ENCODE data around the gene YIF1B. TPM values are rescaled to one million over a fixed set of nuclear protein-coding genes. Genes with fewer than 3 reads are reported as not detected.

Gene YIF1B
- total RNA-seq, 3 donors from 2014 or later: 21.4 to 31.5 (median 23.9) TPM

- DNase-seq (peak; percentile 86 to 89 (median 88)), ATAC-seq (peak; percentile 56)
- peaks cover 5% of the 10 kb centered on the region for H3K36me3 ChIP-seq (ENCODE audit: low read depth)
- peak within 1 kb of the TSS; percentile 23 for H3K4me3 ChIP-seq
- no peak for TF ChIP-seq CTCF (IDR thresholded peaks at IDR 0.05)
- peaks cover 18% of the 10 kb centered on the region for H3K4me1 ChIP-seq (ENCODE audit: low read depth)
- intact Hi-C loops (cut with DNase I, micrococcal nuclease): no loop called here
- H3K9me3 ChIP-seq: no peaks in the 10 kb centered on the region
These were observed 3.9 kb upstream of the YIF1B start, which contains the start of gene KCNK6 for GRCh38 chr19:38319421-38320258. Gene KCNK6, plus strand, starts transcription at chr19:38319845. Its CDS starts 106 bp downstream, at chr19:38319951.

- DNase-seq: no peak
- Histone ChIP-seq H3K4me3 (no peak overlapping the region), H3K9me3 (no peaks in the 10 kb centered on the region), H3K4me1 (ENCODE audit: low read depth) (peaks cover 18% of the 10 kb centered on the region), H3K36me3 (ENCODE audit: low read depth) (peaks cover 5% of the 10 kb centered on the region)
- intact Hi-C loops (cut with DNase I, micrococcal nuclease): no loop called here
- no peak for TF ChIP-seq CTCF (IDR thresholded peaks at IDR 0.05)
- no peak for ATAC-seq
These were observed 2.9 kb upstream of the YIF1B start for GRCh38 chr19:38318660-38319059.

- no peak for TF ChIP-seq CTCF (IDR thresholded peaks at IDR 0.05)
- DNase-seq (no peak), ATAC-seq (no peak)
- H3K9me3 ChIP-seq: no peaks in the 10 kb centered on the region
- H3K4me3 ChIP-seq: no peak overlapping the region
- intact Hi-C loops (cut with DNase I, micrococcal nuclease): no loop called here
- peaks cover 5% of the 10 kb centered on the region for H3K36me3 ChIP-seq (ENCODE audit: low read depth)
- H3K4me1 ChIP-seq (ENCODE audit: low read depth): peaks cover 18% of the 10 kb centered on the region
These were observed 1.4 kb upstream of the YIF1B start for GRCh38 chr19:38317104-38317612.

- no peak for DNase-seq
- H3K36me3 ChIP-seq (ENCODE audit: low read depth): peaks cover 5% of the 10 kb centered on the region
- no peaks in the 10 kb centered on the region for H3K9me3 ChIP-seq
- peaks cover 18% of the 10 kb centered on the region for H3K4me1 ChIP-seq (ENCODE audit: low read depth)
- TF ChIP-seq CTCF (IDR thresholded peaks at IDR 0.05): no peak
- peak overlapping the region; percentile 18 for H3K4me3 ChIP-seq
- intact Hi-C loops (cut with DNase I, micrococcal nuclease): no loop called here
- ATAC-seq: no peak
These were observed 825 bp upstream of the YIF1B start for GRCh38 chr19:38316477-38317067.

GRCh38 chr19:38310986-38311385, 4.8 kb downstream of the YIF1B start:
- no peak for ATAC-seq
- H3K4me1 ChIP-seq (ENCODE audit: low read depth): peaks cover 5% of the 10 kb centered on the region
- no peak for TF ChIP-seq CTCF (IDR thresholded peaks at IDR 0.05)
- intact Hi-C loops (cut with DNase I, micrococcal nuclease): no loop called here
- H3K4me3 ChIP-seq: no peak overlapping the region
- no peak for DNase-seq
- peaks cover 3% of the 10 kb centered on the region for H3K36me3 ChIP-seq (ENCODE audit: low read depth)
- no peaks in the 10 kb centered on the region for H3K9me3 ChIP-seq

Measured in mucosa of descending colon (tissue), 3 donors.